ENCODE measurements around the gene GMNN.

The GMNN gene

GRCh38 chr6:24809728-24810127 lies 35.0 kb downstream of the GMNN start:
- ChIA-PET POLR2A (no interaction called here), CTCF (no interaction called here)
- TF ChIP-seq, protein P1, sequence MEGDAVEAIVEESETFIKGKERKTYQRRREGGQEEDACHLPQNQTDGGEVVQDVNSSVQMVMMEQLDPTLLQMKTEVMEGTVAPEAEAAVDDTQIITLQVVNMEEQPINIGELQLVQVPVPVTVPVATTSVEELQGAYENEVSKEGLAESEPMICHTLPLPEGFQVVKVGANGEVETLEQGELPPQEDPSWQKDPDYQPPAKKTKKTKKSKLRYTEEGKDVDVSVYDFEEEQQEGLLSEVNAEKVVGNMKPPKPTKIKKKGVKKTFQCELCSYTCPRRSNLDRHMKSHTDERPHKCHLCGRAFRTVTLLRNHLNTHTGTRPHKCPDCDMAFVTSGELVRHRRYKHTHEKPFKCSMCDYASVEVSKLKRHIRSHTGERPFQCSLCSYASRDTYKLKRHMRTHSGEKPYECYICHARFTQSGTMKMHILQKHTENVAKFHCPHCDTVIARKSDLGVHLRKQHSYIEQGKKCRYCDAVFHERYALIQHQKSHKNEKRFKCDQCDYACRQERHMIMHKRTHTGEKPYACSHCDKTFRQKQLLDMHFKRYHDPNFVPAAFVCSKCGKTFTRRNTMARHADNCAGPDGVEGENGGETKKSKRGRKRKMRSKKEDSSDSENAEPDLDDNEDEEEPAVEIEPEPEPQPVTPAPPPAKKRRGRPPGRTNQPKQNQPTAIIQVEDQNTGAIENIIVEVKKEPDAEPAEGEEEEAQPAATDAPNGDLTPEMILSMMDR (IDR thresholded peaks at IDR 0.05; ENCODE audit: insufficient read depth, low read length, missing control alignments), result no peak
- DNase-seq (ENCODE audit: low read depth, low spot score), result no peak
- no peak overlapping the region for H3K4me3 ChIP-seq (ENCODE audit: low read depth, low read length)

- H3K4me3 ChIP-seq (ENCODE audit: low read depth, low read length), result no peak overlapping the region
- TF ChIP-seq, protein P1 (IDR thresholded peaks at IDR 0.05; ENCODE audit: insufficient read depth, low read length, missing control alignments), result no peak
- no peak for DNase-seq (ENCODE audit: low read depth, low spot score)
- POLR2A ChIA-PET, result no interaction called here
- CTCF ChIA-PET, result interaction anchor here (0.9 kb wide), 1 partner anchor 38 kb away, joined by 4 read pairs; no protein-coding TSS in a partner anchor
Measured at GRCh38 chr6:24818346-24818745, 43.6 kb downstream of the GMNN start.

DNA sequence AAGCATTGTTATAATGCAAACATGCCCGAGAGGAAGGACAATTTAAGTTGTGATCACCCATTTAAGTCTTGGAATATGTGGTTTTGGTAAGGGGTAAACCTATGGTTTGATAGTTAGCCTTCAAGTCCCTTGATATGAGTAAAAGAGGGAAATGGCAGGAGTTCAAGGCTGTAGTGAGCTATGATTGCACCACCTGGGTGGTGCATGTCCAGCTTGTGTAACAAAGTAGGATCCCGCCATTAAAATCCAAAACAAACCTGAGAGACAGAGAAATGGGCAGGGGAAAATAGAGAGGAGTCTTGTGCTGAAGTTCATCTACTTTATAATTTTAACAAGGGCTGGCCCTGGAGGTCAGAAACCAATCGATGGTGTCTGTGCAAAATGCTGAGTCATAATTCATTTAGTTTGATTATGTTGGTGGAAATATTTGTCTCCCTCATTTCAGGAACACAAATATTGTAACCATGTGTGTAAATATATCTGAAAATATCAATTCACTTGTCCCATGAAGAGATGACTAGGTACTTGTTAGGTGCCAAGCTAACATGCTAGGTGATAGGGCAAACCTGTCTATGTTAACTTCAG lies 47.2 kb downstream of the GMNN start:
- no peak overlapping the region for H3K4me3 ChIP-seq (ENCODE audit: low read depth, low read length)
- TF ChIP-seq, protein P1 (IDR thresholded peaks at IDR 0.05; ENCODE audit: insufficient read depth, low read length, missing control alignments), result no peak
- no peak for DNase-seq (ENCODE audit: low read depth, low spot score)
- POLR2A ChIA-PET, result no interaction called here
- CTCF ChIA-PET, result no interaction called here

- TF ChIP-seq, protein P1 (IDR thresholded peaks at IDR 0.05; ENCODE audit: insufficient read depth, low read length, missing control alignments), result no peak
- ChIA-PET POLR2A (no interaction called here), CTCF (no interaction called here)
- no peak for DNase-seq (ENCODE audit: low read depth, low spot score)
- H3K4me3 ChIP-seq (ENCODE audit: low read depth, low read length), result no peak overlapping the region
Measured at GRCh38 chr6:24822696-24823095, 48.0 kb downstream of the GMNN start.

DNA sequence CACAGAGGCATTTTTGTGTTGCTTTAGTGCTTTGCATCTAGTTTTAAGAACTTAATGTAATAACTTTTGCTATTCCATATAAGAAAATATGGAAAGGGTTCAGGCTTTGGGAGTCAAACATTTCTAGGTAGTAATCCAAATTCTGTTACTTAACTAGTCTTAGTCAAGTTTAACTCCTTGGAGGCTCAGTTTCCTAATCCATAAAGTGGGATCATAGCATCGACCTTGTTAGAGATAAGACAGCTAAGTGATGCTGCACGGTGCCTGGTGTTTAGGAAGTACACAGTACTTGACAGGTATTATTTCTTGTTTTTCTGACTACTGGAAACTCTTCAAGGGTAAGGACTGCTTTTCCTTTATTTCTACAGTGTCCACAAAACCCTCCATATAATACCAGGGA lies 48.4 kb downstream of the GMNN start:
- DNase-seq (ENCODE audit: low read depth, low spot score), result no peak
- TF ChIP-seq, protein P1 (IDR thresholded peaks at IDR 0.05; ENCODE audit: insufficient read depth, low read length, missing control alignments), result no peak
- ChIA-PET CTCF (no interaction called here), POLR2A (no interaction called here)
- H3K4me3 ChIP-seq (ENCODE audit: low read depth, low read length), result no peak overlapping the region

GRCh38 chr6:24824142-24824938 lies 49.6 kb downstream of the GMNN start:
- no peak overlapping the region for H3K4me3 ChIP-seq (ENCODE audit: low read depth, low read length)
- POLR2A ChIA-PET, result no interaction called here
- TF ChIP-seq, protein P1 (IDR thresholded peaks at IDR 0.05; ENCODE audit: insufficient read depth, low read length, missing control alignments), result no peak
- no peak for DNase-seq (ENCODE audit: low read depth, low spot score)
- CTCF ChIA-PET, result no interaction called here

Measured in AG04449 (cell line).